NCI-H2227 (cell line): ENCODE measurements around the gene BRINP2.

Experiments
- DNase-seq: peaks from one replicate; lab custom pipeline; 2025; ENCODE audit not compliant: unreplicated experiment; lab: John Stamatoyannopoulos, UW

BRINP2 gene

GRCh38 chr1:177219554-177220458 is 49.0 kb downstream of the BRINP2 start:
- DNase-seq: no peak

GRCh38 chr1:177223359-177223758 is 52.6 kb downstream of the BRINP2 start:
- DNase-seq: no peak

- DNase-seq: no peak
These were observed 57.4 kb downstream of the BRINP2 start for GRCh38 chr1:177227978-177228692.

DNA sequence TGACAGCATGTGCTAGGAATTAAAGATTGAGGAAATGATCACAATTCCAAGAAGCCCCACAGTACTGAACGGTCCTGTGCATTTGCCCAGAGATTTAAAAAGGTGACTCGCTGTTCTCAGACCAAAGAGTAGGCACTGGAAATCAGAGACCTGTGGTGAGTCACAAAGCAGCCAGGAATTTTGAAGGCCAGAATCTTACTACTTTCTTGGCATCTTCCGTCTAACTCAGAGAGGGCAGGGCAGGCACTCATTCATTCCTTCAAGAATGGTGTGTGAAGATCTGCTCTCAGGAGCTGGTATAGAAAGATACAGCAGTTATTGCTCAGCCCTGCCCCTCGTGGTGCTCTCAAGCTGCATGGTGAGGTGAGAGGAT is 57.9 kb downstream of the BRINP2 start:
- no peak for DNase-seq

- DNase-seq: no peak
These were observed 59.0 kb downstream of the BRINP2 start for GRCh38 chr1:177229781-177230180.

- no peak for DNase-seq
These were observed 59.7 kb downstream of the BRINP2 start for GRCh38 chr1:177230228-177231016.

DNA sequence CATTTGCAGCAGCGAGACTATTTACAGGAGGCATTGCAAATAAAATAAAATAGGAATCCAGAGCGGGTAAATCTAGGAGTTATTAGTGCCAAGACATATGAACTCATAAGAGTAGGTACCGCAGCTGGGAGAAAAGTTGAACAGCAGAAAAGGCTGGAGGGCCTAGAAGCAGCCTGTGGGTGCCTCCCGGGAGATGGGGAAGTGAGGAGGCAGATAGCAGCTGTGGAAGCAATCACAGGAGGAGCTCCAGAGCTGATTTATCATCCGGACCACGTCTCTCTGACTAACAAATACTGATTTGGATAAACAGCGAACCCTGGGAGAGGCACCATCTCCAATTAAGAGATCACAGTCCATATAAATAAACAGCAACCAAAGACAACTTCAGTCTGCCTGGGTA is 64.6 kb downstream of the BRINP2 start:
- no peak for DNase-seq

- no peak for DNase-seq
These were observed 66.2 kb downstream of the BRINP2 start for GRCh38 chr1:177236962-177237361.

GRCh38 chr1:177238967-177239366 is 68.2 kb downstream of the BRINP2 start:
- DNase-seq: no peak

- DNase-seq: no peak
These were observed 69.0 kb downstream of the BRINP2 start for GRCh38 chr1:177239792-177240191.

GRCh38 chr1:177243773-177244172 is 73.0 kb downstream of the BRINP2 start:
- no peak for DNase-seq

- no peak for DNase-seq
These were observed 76.2 kb downstream of the BRINP2 start for GRCh38 chr1:177246710-177247580.

GRCh38 chr1:177247623-177248176 is 76.9 kb downstream of the BRINP2 start:
- DNase-seq: no peak

DNA sequence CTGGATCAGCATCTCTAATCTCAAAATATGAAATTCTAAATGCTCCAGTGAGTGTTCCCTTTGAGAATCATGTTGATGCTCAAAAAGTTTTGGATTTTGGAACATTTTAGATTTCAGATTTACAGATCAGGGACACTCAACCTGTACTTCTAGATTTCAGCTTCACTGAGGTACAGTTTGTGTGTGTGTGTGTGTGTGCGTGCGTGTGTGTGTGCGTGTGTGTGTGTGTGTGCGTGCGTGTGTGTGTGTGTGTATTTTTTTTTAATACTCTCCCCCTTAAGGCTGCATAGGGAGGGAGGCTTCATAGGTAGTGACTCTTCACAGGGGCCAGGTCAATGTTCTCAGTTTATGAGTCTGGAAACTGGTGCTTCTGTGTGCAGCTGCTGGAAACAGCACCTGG is 77.5 kb downstream of the BRINP2 start:
- no peak for DNase-seq

DNA sequence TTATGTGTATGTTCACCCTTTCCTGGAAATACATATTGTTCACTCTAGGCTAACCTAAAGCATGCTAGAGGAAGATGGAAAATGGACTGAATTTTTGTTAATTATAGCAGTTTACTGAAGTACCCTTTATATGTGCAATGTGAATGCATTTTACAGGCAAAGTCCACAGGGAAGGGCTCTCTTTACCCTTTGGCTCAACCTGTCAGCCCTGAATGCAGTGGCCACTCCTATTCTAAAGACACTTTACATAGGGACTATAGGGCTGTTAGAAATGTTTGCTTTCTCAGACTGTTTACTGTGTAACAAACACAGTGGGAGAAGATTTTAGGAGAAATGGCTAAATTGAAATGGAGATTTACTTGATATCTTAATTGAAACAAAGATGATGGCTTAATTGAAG is 78.5 kb downstream of the BRINP2 start:
- DNase-seq: no peak

DNA sequence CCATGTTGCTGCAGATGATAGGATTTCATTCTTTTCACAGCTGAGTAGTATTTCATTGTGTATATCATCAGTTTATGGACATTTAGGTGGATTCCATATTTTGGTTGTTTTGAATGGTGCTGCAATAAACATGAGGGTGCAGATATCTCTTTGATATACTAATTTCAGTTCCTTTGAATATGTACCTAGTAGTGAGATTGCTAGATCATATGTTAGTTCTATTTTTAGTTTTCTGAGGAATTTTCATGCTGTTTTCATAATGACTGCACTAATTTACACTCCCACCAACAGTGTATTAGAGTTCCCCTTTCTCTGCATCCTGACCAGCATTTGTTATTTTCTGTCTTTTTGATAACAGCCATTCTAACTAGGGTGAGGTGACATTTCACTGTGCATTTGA is 82.1 kb downstream of the BRINP2 start:
- no peak for DNase-seq

DNA sequence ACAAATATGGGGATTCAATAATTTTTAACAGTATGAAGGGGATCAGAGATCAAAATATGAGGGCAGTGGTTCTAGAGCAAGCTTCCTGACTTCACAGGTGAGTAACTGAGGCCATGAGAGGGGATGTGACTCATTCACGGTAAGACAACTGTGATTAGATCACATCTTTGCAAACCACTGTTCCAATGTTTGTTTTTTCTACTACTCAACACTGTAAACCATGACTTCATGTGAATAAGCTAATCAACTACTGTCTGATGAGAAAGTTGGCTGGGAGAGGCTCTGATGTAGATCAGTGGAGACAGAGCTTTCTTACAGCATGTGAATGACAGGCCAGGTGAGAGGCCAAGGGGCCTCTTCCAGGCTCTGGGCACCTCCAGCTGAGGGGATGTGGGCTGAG is 84.7 kb downstream of the BRINP2 start:
- no peak for DNase-seq

DNA sequence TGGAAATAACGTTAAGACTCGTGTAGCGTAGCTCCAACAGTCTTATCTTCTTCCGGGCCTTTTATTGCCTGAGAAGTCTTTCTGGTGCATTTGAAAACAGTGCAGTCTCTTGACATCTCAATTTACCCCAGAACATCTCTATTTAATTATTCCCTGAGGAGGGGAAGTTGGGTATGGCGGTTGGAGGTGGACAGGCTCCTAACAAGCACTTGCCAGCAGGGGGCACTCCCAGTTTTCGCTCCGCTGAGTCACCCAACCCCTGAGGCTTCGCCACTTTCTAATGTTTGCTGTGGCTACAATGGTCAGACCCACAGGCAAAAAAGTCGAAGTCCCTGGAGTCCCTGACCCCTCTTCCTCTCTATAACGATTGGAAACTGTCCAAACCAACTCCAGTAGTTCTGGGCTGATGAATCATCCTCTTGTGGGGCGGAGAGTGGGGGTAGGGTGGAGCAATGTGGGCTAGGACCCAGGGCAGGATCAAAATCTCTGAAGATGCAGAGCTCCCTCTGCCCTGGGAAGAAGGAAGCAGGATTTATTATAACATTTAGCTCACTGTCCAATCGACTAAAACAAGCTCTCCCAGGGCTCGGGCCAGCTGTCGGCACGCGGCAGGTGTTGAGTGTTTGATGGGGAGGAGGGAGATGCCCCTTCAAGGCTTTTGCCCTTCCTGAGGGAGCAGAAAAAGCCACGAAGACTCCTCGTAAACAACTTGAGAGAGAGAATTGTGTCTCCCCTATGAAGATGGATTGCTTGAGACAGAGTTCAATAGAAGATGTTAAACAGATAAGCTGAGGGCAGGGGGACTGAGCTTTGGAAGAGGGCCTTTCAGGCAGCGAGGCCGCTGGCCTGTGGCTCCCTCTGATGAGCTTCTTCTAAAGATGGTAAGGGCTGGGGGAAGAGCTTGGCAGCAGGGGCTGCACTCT is 85.7 kb downstream of the BRINP2 start:
- peak; percentile 25 for DNase-seq

- DNase-seq: no peak
These were observed 86.4 kb downstream of the BRINP2 start for GRCh38 chr1:177257128-177257527.
